NCI-H128 (cell line): ENCODE data around the gene LSS.

Experiments
- DNase-seq: peaks from one replicate; lab custom pipeline; 2025; ENCODE audit not compliant: unreplicated experiment; lab: John Stamatoyannopoulos, UW

LSS gene

DNA sequence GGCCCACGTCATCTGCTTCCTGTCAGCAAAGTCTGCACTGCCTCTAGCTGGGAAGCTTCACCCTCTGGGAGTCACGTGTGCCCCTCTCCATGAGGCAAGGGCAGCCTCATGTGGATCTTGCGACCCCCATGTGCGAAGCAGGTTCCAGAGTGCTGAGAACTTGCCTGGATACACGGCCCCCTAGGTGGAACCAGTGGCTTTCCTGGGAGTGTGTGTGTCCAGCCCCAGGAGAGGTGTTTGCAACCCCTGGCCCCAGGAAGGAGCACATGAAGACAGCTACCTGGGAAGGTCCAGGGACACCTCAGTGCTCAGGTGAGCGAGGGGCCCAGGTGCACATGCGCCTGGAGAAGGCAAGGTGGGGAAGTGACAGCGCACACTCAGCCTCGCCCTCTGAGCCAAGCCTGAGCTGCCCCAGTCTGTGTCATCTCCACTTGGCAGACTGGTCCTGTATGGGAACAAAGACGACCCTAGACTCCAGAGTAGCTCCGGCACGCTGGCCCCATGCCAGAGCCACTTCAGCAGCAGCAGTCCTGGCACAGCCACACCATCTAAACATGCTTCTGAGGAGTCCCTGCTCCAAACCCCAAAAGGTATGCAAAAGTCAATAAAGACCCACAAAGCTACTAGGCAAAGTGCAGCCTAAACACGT, 8.9 kb downstream of the LSS start:
- no peak for DNase-seq

GRCh38 chr21:46218906-46219590, 9.5 kb downstream of the LSS start:
- no peak for DNase-seq

- DNase-seq: no peak
Observed at GRCh38 chr21:46217511-46218196, 10.9 kb downstream of the LSS start.

- DNase-seq: no peak
Observed at GRCh38 chr21:46216132-46216747, 12.3 kb downstream of the LSS start.

DNA sequence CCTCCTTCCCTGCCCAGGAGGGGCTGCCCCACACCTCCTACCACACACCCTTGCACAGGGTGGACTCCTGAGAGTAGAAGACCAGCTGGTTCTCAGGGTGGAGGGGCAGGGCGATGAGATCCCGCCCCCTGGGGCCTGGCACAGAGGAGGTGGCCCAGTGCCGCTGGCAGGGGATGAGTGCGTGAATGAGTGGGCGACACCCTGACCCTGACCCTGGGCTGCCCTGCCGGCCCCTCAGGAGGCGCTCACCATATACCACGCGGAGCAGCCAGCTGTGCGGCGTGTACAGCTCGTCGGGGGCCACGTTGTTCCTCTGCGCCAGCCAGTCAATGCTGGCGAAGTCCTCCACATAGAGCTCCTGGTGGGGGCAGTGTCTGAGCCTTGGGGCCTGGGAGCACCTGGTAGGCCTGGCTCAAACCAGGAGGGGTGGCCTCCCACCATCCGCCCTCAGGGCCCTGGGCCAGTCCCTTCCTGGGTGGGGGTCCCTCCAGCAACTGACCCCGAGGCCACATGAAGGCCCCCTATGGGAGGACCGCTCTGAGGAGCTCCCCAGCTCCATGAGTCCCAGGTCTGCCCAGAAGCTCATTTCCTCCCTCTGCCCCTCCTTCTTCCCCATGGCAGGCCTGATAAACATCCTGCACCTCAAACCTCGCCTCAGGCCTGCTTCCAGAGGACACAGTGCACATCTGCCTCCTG, 13.0 kb downstream of the LSS start:
- DNase-seq: no peak

- no peak for DNase-seq
Observed at GRCh38 chr21:46214478-46215340, 13.9 kb downstream of the LSS start.

DNA sequence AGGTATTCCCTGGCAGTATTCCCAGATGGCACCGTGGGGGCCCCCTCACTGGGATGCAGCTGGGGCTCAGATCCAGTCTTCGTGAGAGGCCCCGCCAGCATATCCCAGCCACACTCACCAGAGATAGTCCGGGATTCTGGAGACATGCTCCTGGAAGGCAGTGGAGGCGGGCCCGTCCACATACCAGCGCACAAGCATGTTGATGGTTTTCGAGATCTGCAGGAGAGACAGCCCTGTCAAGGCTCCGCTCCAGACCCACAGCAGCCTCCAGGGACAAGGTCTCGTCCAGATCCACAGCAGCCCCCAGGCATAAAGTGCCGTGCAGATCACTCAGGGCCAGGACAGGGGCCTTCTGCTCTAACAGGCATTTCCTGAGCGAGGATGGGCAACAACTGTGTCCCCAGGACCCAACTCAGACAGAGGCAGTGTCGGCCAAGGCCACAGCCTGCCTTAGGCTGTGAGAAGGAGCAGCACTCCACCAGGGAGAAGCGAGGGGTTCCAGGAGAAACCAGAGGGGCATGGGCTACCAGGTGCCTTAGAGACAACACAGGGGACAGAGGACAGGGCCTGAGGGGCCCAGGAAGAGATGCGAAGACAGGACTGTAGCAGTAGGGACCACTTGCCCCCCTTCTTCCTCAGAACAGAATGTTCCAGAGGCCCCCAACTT, 14.8 kb downstream of the LSS start:
- no peak for DNase-seq

GRCh38 chr21:46212721-46213484, 15.7 kb downstream of the LSS start:
- no peak for DNase-seq

DNA sequence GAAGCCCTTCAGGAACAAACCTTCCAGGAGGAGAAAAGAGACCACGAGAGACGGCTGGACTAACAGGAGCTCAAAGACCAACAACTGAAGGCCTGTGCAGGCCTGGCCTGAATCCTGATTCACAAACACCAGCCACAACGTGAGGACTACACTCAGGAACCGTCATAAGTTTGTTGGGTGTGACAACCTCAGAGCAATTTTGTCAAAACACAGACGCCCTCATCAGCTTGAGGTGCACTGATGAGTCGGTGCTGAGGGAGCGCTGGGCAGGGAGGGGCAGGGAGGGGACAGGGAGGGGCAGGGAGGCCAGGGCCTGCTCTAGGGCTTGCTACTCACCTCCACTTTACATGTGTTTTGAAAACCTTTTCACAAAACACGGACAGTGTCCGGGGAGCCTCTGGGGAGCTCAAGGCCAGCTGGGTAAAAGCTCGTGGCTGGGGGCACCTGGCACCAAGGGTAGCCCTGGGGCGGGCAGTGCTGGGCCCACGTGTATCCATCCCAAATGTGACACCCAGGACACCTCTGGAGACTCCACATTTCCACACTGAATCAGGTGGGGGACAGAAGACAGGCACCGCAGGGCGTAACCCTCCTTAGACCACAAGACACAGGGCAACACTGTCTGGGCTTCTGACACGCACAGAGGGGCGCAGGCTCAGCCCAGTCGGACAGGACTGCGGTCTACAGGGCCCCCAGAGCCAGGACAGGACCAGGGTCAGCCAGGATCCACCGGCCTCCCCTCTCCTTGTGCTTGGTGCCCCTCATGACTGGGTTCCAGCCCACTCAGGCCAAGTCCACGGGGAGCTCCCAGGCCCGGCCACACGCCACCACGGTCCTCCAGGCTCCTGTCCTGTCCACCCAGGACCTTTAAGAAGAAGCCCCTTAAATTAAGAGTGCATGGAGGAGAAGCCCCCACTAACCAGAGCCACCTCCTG, 16.5 kb downstream of the LSS start:
- DNase-seq: no peak

DNA sequence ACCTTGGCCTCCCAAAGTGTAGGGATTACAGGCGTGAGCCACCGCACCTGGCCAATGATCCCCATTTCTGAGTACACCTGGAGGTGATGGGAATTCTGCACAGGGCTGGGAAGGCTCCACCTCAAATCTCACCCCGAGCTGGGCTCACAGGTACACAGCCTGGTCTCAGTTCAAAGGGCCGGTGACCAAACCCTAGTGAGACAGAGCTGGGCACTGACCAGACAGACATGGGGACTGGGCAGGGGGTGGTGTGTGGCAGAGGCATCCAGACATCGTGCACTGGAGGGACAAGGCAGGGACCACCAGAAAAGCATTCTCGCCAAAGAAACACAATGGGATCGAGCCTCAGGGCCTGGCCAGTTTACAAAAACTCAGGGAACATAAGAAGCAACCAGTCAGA, 17.2 kb downstream of the LSS start:
- no peak for DNase-seq

GRCh38 chr21:46210378-46211136, 18.0 kb downstream of the LSS start:
- DNase-seq: no peak

GRCh38 chr21:46208761-46209721, 19.5 kb downstream of the LSS start:
- no peak for DNase-seq

DNA sequence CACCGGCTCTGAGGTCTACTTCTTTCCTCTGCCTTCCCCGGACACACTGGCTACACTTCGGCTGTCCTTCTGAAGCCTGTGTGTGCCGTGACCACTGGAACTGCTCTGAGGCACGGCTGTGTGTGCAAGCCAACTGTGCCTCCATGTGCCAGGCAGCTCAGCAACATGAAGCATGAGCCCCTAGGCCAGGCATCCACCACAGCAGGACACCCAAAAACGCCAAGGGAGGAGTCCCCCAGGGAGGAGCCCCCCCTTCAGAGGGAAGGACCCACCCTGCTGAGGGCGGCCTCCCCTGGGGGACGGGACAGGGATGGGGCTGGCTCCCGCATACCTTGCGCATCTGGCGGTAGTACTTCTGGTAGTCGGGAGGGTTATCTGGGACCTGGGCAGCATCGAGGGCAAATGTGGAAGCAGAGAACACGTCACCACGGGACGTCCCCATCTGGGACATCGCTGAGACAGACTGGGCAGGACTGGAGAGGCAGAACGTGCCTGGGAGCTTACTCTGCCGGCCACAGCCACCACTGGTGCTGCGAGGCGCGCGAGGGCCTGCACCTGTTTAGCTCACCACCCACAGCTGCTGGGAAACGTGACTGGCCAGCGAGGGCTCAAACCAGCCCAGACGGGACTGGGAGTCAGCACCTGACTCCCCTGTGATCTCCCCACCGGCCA, 20.5 kb downstream of the LSS start:
- no peak for DNase-seq

- DNase-seq: no peak
Observed at GRCh38 chr21:46207006-46207919, 21.3 kb downstream of the LSS start.
